Kidney (tissue), 14 donors: ENCODE results near the gene SOAT2. TPM values are rescaled to one million over a fixed set of nuclear protein-coding genes. Genes with fewer than 3 reads are reported as not detected.
A peak's percentile ranks its signal among the peaks of the same experiment; 100 is the strongest.

ENCODE experiments used
- DNase-seq, 5 donors: peaks; one replicate each; pipeline ENCODE4 v3.0.0-alpha.2; 2013 to 2020
- FAIRE-seq: peaks from 2 replicates; lab custom pipeline; 2012; peaks lifted over from hg19 to GRCh38; lab: Jason Lieb, UNC
- H3K27ac ChIP-seq, 2 donors: one replicate each; pipeline ENCODE4 v1.7.0; 2013; ENCODE audit warnings: low read depth in 2 of 2, low read length in 2 of 2, inconsistent platforms in 1 of 2
- H3K27me3 ChIP-seq: one replicate; pipeline ENCODE4 v1.7.1; 2013; ENCODE audit warnings: low read length, inconsistent platforms; ENCODE audit not compliant: control insufficient read depth, insufficient read depth
- H3K36me3 ChIP-seq, 3 donors: one replicate each; pipeline versions ENCODE4 v1.7.0 to v1.7.1; 2013; ENCODE audit warnings: low read length in 3 of 3, control low read depth in 1 of 3, inconsistent platforms in 1 of 3; ENCODE audit not compliant: insufficient read depth in 3 of 3, control insufficient read depth in 2 of 3
- H3K4me1 ChIP-seq, 3 donors: one replicate each; pipeline versions ENCODE4 v1.7.0 to v1.7.1; 2013; ENCODE audit warnings: low read length in 3 of 3, inconsistent platforms in 1 of 3, low read depth in 1 of 3; ENCODE audit not compliant: control insufficient read depth in 2 of 3, insufficient read depth in 2 of 3
- H3K4me3 ChIP-seq, 3 donors: one replicate each; pipeline versions ENCODE4 v1.7.0 to v1.8.1; 2013; ENCODE audit warnings: low read length in 3 of 3, control low read depth in 1 of 3, inconsistent platforms in 1 of 3
- H3K9ac ChIP-seq, 3 donors: one replicate each; pipeline versions ENCODE4 v1.7.0 to v1.7.1; 2013; ENCODE audit warnings: low read length in 3 of 3, control low read depth in 1 of 3, inconsistent platforms in 1 of 3
- H3K9me3 ChIP-seq, 3 donors: one replicate each; pipeline versions ENCODE4 v1.7.0 to v1.7.1; 2013; ENCODE audit warnings: low read length in 3 of 3, control low read depth in 1 of 3, inconsistent platforms in 1 of 3; ENCODE audit not compliant: control insufficient read depth in 2 of 3, insufficient read depth in 1 of 3
- intact Hi-C: fragments of 100-400 bp; cut with DNase I; formaldehyde crosslinking; loops from one replicate; pipeline ENCODE4 v1.11.1; 2022
- polyA plus RNA-seq: library from polyadenylated mRNA; stranded (reverse); fragments of 350-450 nt; fragmentation: Illumina TruSeq; extraction: RNeasy Lipid Tissue Mini Kit (QIAGEN cat#74804); gene quantifications from one replicate; pipeline ENCODE4 v1.2.3, GENCODE V29; 2014; ENCODE audit warnings: low read depth, low replicate concordance; ENCODE audit not compliant: insufficient read depth
- total RNA-seq: library from RNA; stranded (reverse); fragmentation: NEBNext Ultra II Directional; extraction: Animal tissue kit (Norgen Biotek cat#: 25700); gene quantifications from one replicate; pipeline ENCODE4 v1.2.1, GENCODE V29; 2021
- TF ChIP-seq, protein P1 (sequence below): IDR thresholded peaks from 3 replicates; pipeline ENCODE4 v1.5.1; 2012; ENCODE audit warnings: mild to moderate bottlenecking, moderate library complexity, borderline replicate concordance; ENCODE audit not compliant: insufficient read depth; ENCODE audit errors: extremely low read depth
- donor health status: control.
- donor health status: control.
- donor health status: control.
- donor health status: control.
- donor health status: control.
- donor health status: DM: yes; HTN: yes; CAD: no.
- donor health status: Normal renal cell carcinoma (clear cell type).

SOAT2 gene
- total and polyA plus RNA-seq, 2 donors from 2014 or later, result 0.19 to 0.26 TPM

GRCh38 chr12:53100466-53101151, 2.7 kb upstream of the SOAT2 start:
- intact Hi-C loops, result no loop called here
- no peak overlapping the region for H3K9ac ChIP-seq
- no peaks in the 10 kb centered on the region for H3K9me3 ChIP-seq
- no peak overlapping the region for H3K4me3 ChIP-seq
- FAIRE-seq (no peak), DNase-seq (no peak)
- peaks cover 4 to 39% (median 31%) of the 10 kb centered on the region in 3 donors for H3K4me1 ChIP-seq
- peak overlapping the region in 1 of 2 donors; percentile 20 for H3K27ac ChIP-seq
- H3K27me3 ChIP-seq, result no peaks in the 10 kb centered on the region
- no peaks in the 10 kb centered on the region for H3K36me3 ChIP-seq
- TF ChIP-seq, protein P1, sequence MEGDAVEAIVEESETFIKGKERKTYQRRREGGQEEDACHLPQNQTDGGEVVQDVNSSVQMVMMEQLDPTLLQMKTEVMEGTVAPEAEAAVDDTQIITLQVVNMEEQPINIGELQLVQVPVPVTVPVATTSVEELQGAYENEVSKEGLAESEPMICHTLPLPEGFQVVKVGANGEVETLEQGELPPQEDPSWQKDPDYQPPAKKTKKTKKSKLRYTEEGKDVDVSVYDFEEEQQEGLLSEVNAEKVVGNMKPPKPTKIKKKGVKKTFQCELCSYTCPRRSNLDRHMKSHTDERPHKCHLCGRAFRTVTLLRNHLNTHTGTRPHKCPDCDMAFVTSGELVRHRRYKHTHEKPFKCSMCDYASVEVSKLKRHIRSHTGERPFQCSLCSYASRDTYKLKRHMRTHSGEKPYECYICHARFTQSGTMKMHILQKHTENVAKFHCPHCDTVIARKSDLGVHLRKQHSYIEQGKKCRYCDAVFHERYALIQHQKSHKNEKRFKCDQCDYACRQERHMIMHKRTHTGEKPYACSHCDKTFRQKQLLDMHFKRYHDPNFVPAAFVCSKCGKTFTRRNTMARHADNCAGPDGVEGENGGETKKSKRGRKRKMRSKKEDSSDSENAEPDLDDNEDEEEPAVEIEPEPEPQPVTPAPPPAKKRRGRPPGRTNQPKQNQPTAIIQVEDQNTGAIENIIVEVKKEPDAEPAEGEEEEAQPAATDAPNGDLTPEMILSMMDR, result no peak

DNA sequence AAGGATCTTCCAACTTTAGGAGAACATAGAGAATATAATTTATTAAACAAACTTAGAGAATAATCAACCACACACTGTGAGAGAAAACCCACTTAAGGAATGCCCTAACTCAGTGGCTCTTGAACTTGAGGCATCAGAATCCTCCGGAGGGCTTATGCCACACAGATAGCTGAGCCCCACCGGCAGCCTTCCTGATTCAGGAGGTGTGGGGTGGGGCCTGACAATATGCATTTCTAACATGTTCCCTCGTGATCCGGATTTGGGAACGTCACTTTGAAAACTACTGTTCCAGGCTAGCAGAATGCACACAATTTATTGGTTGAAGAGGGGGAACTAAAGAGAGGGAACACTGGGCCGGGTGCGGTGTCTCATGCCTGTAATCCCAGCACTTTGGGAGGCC, 2.0 kb upstream of the SOAT2 start:
- DNase-seq (no peak), FAIRE-seq (no peak)
- Histone ChIP-seq H3K27me3 (no peaks in the 10 kb centered on the region), H3K27ac (peak overlapping the region in 1 of 2 donors; percentile 63), H3K9ac (no peak overlapping the region), H3K9me3 (no peaks in the 10 kb centered on the region), H3K36me3 (no peaks in the 10 kb centered on the region), H3K4me3 (no peak overlapping the region), H3K4me1 (peaks cover 4 to 39% (median 31%) of the 10 kb centered on the region in 3 donors)
- TF ChIP-seq, protein P1, result no peak
- intact Hi-C loops, result no loop called here

DNA sequence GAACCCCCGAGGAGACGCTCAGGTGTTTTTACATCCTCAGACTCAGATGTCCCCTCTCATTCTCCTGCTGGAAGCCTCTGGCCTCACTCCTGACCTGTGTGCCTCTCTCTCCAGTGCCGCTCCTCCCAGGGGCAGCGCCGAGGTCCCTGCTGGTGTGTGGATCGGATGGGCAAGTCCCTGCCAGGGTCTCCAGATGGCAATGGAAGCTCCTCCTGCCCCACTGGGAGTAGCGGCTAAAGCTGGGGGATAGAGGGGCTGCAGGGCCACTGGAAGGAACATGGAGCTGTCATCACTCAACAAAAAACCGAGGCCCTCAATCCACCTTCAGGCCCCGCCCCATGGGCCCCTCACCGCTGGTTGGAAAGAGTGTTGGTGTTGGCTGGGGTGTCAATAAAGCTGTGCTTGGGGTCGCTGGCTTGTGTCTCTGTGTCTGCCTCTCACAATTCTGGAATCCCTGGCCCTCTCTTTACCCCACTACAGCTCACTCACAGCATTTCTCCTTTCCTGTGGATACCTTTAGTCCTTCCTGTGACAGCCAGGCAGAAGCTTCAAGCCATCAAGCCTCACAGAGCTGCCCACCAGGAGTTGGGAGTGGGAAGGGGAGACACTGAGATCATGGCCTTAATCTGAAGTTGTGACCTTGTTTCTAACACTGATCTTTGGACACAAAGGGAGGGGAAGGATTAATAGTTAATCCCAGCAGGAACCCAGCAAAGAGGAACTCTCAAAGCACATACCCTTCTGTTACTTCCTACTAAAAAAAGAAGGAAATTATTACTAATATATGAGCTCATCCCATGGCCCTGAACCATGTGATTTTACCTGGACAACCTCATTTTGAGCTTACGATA, 1.1 kb upstream of the SOAT2 start:
- intact Hi-C loops, result no loop called here
- Histone ChIP-seq H3K4me1 (peaks cover 4 to 35% (median 27%) of the 10 kb centered on the region in 3 donors), H3K27me3 (no peaks in the 10 kb centered on the region), H3K36me3 (no peaks in the 10 kb centered on the region), H3K9me3 (no peaks in the 10 kb centered on the region), H3K27ac (peak overlapping the region; percentile 76 to 85), H3K9ac (no peak overlapping the region), H3K4me3 (no peak overlapping the region)
- DNase-seq, result peak in 2 of 5 donors; percentile 20 to 75
- TF ChIP-seq, protein P1, result no peak
- FAIRE-seq, result no peak
